HCT116 (cell line): ENCODE data around the gene LY6G6D. TPM values are rescaled to one million over a fixed set of nuclear protein-coding genes. Genes with fewer than 3 reads are reported as not detected.
A peak's percentile ranks its signal among the peaks of the same experiment; 100 is the strongest.

Source experiments
- ATAC-seq: fragments of 200-7000 bp; cut with Tn5 transposase; 2 replicates; pipeline ENCODE4 v1.9.1; 2020; ENCODE audit warnings: mild to moderate bottlenecking, moderate library complexity
- BruUV-seq: library from RNA; stranded (reverse); fragments of 400-500 nt; replicated peaks from 2 replicates; lab custom pipeline; 2021; lab: Mats Ljungman, UMichigan
- CTCF ChIA-PET: fragments of 300-600 bp; sonication (Branson Sonifier 250); formaldehyde crosslinking; loops from one replicate; lab custom pipeline; 2021; ENCODE audit warnings: antibody characterized with exemption; lab: Charles Lee
- POLR2A ChIA-PET: fragments of 300-600, 350-600 bp; sonication (Branson Sonifier 250); formaldehyde crosslinking; loops from one replicate; lab custom pipeline; 2021; ENCODE audit warnings: antibody characterized with exemption; lab: Charles Lee
- RAD21 ChIA-PET, 2 experiments: fragments of 300-600 bp; sonication (Branson Sonifier 250); formaldehyde crosslinking; loops; one replicate each; lab custom pipeline; 2023; ENCODE audit warnings: low total read pairs in 2 of 2; ENCODE audit not compliant: uncharacterized antibody in 2 of 2, unreplicated experiment in 2 of 2, low non-redundant PET in 1 of 2; lab: Charles Lee
- DNase-seq: peaks from one replicate; pipeline ENCODE4 v3.0.0-alpha.2; 2010; ENCODE audit warnings: low read depth, low spot score
- H2AFZ ChIP-seq: fragments of 200-600 bp; shearing (Covaris generic), sonication (generic); 2 replicates; pipeline ENCODE4 v1.6.1; 2017; ENCODE audit warnings: low read depth, mixed run types, mixed read lengths, antibody characterized with exemption, low read length; ENCODE audit not compliant: poor library complexity, severe bottlenecking
- H3K27ac ChIP-seq: 2 replicates; pipeline ENCODE4 v1.5.1; 2012; ENCODE audit warnings: low read depth, low read length
- H3K27me3 ChIP-seq: fragments of 200-600 bp; sonication (generic); 2 replicates; pipeline ENCODE4 v1.6.1; 2016; ENCODE audit warnings: mixed run types, low read length, mixed read lengths; ENCODE audit not compliant: insufficient read depth
- H3K36me3 ChIP-seq, 2 experiments: fragments of 200-500 bp in 1 of 2; fragments of 200-600 bp in 1 of 2; sonication (Bioruptor generic) in 1 of 2; sonication (generic) in 1 of 2; 2 replicates each; pipeline versions ENCODE4 v1.5.1 to v1.6.1; 2014 to 2016; ENCODE audit warnings: low read length in 2 of 2, inconsistent platforms in 1 of 2, mixed read lengths in 1 of 2, mixed run types in 1 of 2; ENCODE audit not compliant: insufficient read depth in 2 of 2, control insufficient read depth in 1 of 2
- H3K4me1 ChIP-seq, 2 experiments: fragments of 200-600 bp in 1 of 2; sonication (generic) in 1 of 2; 2 replicates each; pipeline versions ENCODE4 v1.5.1 to v1.6.1; 2012 to 2017; ENCODE audit warnings: low read length in 2 of 2, inconsistent platforms in 1 of 2, mild to moderate bottlenecking in 1 of 2, mixed read lengths in 1 of 2, mixed run types in 1 of 2, moderate library complexity in 1 of 2; ENCODE audit not compliant: insufficient read depth in 2 of 2, control insufficient read depth in 1 of 2
- H3K4me2 ChIP-seq: fragments of 200-600 bp; sonication (generic); 2 replicates; pipeline ENCODE4 v1.6.1; 2017; ENCODE audit warnings: mixed run types, low read length, mixed read lengths
- H3K4me3 ChIP-seq, 2 experiments: fragments of 200-600 bp in 1 of 2; sonication (generic) in 1 of 2; replicated peaks in 1 of 2; 2 replicates each; pipeline ENCODE4 v1.5.1; 2011 to 2016; ENCODE audit warnings: low read length in 2 of 2, control low read depth in 1 of 2, low read depth in 1 of 2, mild to moderate bottlenecking in 1 of 2, mixed read lengths in 1 of 2, mixed run types in 1 of 2
- H3K79me2 ChIP-seq: fragments of 200-600 bp; sonication (generic); 2 replicates; pipeline ENCODE4 v1.6.1; 2017; ENCODE audit warnings: mild to moderate bottlenecking, mixed run types, low read length, moderate library complexity, mixed read lengths; ENCODE audit not compliant: insufficient read depth
- H3K9ac ChIP-seq: fragments of 200-600 bp; sonication (generic); 2 replicates; pipeline ENCODE4 v1.6.1; 2016; ENCODE audit warnings: low read length, mixed read lengths
- H3K9me2 ChIP-seq: fragments of 200-600 bp; sonication (generic), shearing (Covaris generic); 2 replicates; pipeline ENCODE4 v1.6.1; 2017; ENCODE audit warnings: mixed run types, mild to moderate bottlenecking, moderate library complexity; ENCODE audit not compliant: insufficient read depth
- H3K9me3 ChIP-seq, 2 experiments: fragments of 200-500 bp in 1 of 2; fragments of 200-600 bp in 1 of 2; sonication (Bioruptor generic) in 1 of 2; sonication (generic) in 1 of 2; 2 replicates each; pipeline ENCODE4 v1.6.1; 2014 to 2017; ENCODE audit warnings: low read length in 2 of 2, mixed read lengths in 2 of 2, inconsistent platforms in 1 of 2, low read depth in 1 of 2, mild to moderate bottlenecking in 1 of 2, mixed run types in 1 of 2, moderate library complexity in 1 of 2; ENCODE audit not compliant: control insufficient read depth in 1 of 2, insufficient read depth in 1 of 2
- H4K20me1 ChIP-seq: fragments of 200-600 bp; sonication (generic), shearing (Covaris generic); 2 replicates; pipeline ENCODE4 v1.6.1; 2017; ENCODE audit warnings: mixed run types, mild to moderate bottlenecking, moderate library complexity; ENCODE audit not compliant: insufficient read depth
- CTCF ChIP-seq, 3 experiments: fragments of 200-600 bp in 1 of 3; sonication (generic) in 1 of 3; IDR thresholded peaks in 2 of 3; conservative IDR thresholded peaks in 1 of 3; 2 replicates each; pipeline ENCODE4 v1.5.1; 2012 to 2017; ENCODE audit warnings: low read depth in 2 of 3, low read length in 2 of 3, antibody characterized with exemption in 1 of 3, borderline replicate concordance in 1 of 3, control low read depth in 1 of 3, mild to moderate bottlenecking in 1 of 3, mixed read lengths in 1 of 3, mixed run types in 1 of 3, moderate library complexity in 1 of 3; ENCODE audit not compliant: insufficient read depth in 1 of 3
- ELF1 ChIP-seq: IDR thresholded peaks from 2 replicates; pipeline ENCODE4 v1.6.1; 2012; ENCODE audit warnings: low read depth, borderline replicate concordance
- EZH2 ChIP-seq: fragments of 200-600 bp; sonication (generic); IDR thresholded peaks from 2 replicates; pipeline ENCODE4 v1.6.1; 2017; ENCODE audit warnings: antibody characterized with exemption, mixed run types
- EZH2phosphoT487 ChIP-seq: fragments of 200-600 bp; IDR thresholded peaks from 2 replicates; pipeline ENCODE4 v1.6.1; 2018; ENCODE audit warnings: antibody characterized with exemption, borderline replicate concordance
- JUND ChIP-seq: IDR thresholded peaks from 2 replicates; pipeline ENCODE4 v1.6.1; 2012
- MAX ChIP-seq: IDR thresholded peaks from 2 replicates; pipeline ENCODE4 v1.6.1; 2012
- RAD21 ChIP-seq: IDR thresholded peaks from 2 replicates; pipeline ENCODE4 v1.6.1; 2012; ENCODE audit warnings: low read depth, mild to moderate bottlenecking
- REST ChIP-seq: IDR thresholded peaks from 2 replicates; pipeline ENCODE4 v1.6.1; 2012; ENCODE audit warnings: low read depth
- SP1 ChIP-seq: IDR thresholded peaks from 2 replicates; pipeline ENCODE4 v1.6.1; 2012; ENCODE audit warnings: low read depth
- SRF ChIP-seq: IDR thresholded peaks from 2 replicates; pipeline ENCODE4 v1.6.1; 2012; ENCODE audit warnings: low read depth
- ZBTB33 ChIP-seq: IDR thresholded peaks from 2 replicates; pipeline ENCODE4 v1.6.1; 2011; ENCODE audit warnings: mild to moderate bottlenecking, low read length, moderate library complexity; ENCODE audit not compliant: insufficient replicate concordance; ENCODE audit errors: extremely low read depth
- ZFX ChIP-seq: fragments of 450-650 bp; IDR thresholded peaks from 2 replicates; pipeline ENCODE4 v1.6.1; 2017
- ZNF274 ChIP-seq: fragments of 200-500 bp; sonication (Bioruptor generic); IDR thresholded peaks from 2 replicates; pipeline ENCODE4 v1.6.1; 2014; ENCODE audit warnings: mild to moderate bottlenecking, low read depth, low read length, inconsistent platforms
- intact Hi-C: fragments of 100-400 bp; cut with micrococcal nuclease; formaldehyde crosslinking; loops from 2 replicates; pipeline ENCODE4 v1.10.0; 2022
- total RNA-seq: library from RNA; stranded (reverse); gene quantifications from one replicate; pipeline ENCODE4 v1.2.1, GENCODE V29; 2021; ENCODE audit not compliant: unreplicated experiment

LY6G6D gene
- total RNA-seq, 1 experiment from 2014 or later: not detected

GRCh38 chr6:31762356-31762755 lies 47.2 kb downstream of the LY6G6D start, which contains the start of gene SAPCD1:
Gene SAPCD1, plus strand, starts transcription at chr6:31762656. Its CDS starts 399 bp downstream, at chr6:31763055.
- ChIA-PET CTCF (interaction anchor here (1.4 kb wide), 1 partner anchor 8 kb away, joined by 6 read pairs; no protein-coding TSS in a partner anchor), RAD21 (no interaction called here), POLR2A (no interaction called here)
- Histone ChIP-seq H3K27ac (peak within 1 kb of the TSS; percentile 1; the same call in 1 of the 2 replicates), H3K9me3 (no peaks in the 10 kb centered on the region), H3K4me2 (peak within 1 kb of the TSS; percentile 39), H3K4me3 (no peak within 1 kb of the TSS), H2AFZ (no peak within 1 kb of the TSS), H3K9ac (no peak within 1 kb of the TSS), H3K27me3 (no peaks in the 10 kb centered on the region), H3K9me2 (no peaks in the 10 kb centered on the region), H3K36me3 (peaks cover 3 to 34% of the 10 kb centered on the region in 2 experiments; a peak in 2 of 4 replicates), H4K20me1 (no peaks in the 10 kb centered on the region), H3K79me2 (no peaks in the 10 kb centered on the region), H3K4me1 (peaks cover 7 to 18% of the 10 kb centered on the region in 2 experiments; a peak in 3 of 4 replicates)
- BruUV-seq: TSS peak; percentile 27
- intact Hi-C loops: no loop called here
- no peak for DNase-seq
- ATAC-seq: no peak
- TF ChIP-seq EZH2: no peak
- TF ChIP-seq RAD21: no peak
- no peak for TF ChIP-seq EZH2phosphoT487
- TF ChIP-seq CTCF (IDR thresholded peaks at IDR 0.05 in 2 of 3, conservative IDR thresholded peaks at IDR 0.05 in 1 of 3; ENCODE audit: borderline replicate concordance in 1 of 3, insufficient read depth in 1 of 3, low read depth in 2 of 3, low read length in 2 of 3): no peak
- no peak for TF ChIP-seq ZFX
- TF ChIP-seq SP1: no peak
- no peak for TF ChIP-seq REST
- no peak for TF ChIP-seq ZNF274
- TF ChIP-seq SRF: no peak
- no peak for TF ChIP-seq MAX
- TF ChIP-seq ZBTB33: no peak
- TF ChIP-seq JUND: no peak
- TF ChIP-seq ELF1: no peak
